Measurements from ENCODE around the gene NKX2-8.

- TF ChIP-seq CTCF (IDR thresholded peaks at IDR 0.05) (no peak), POLR2A (IDR thresholded peaks at IDR 0.05) (no peak)
These were observed 953 bp upstream of the NKX2-8 start for GRCh38 chr14:36583242-36583892.
